CD14-positive monocyte (primary cell): ENCODE results near the gene ACSM3. TPM values are rescaled to one million over a fixed set of nuclear protein-coding genes. Genes with fewer than 3 reads are reported as not detected.

Source experiments
- DNase-seq, 3 donors: peaks; one replicate each; pipeline ENCODE4 v3.0.0-alpha.2; 2011 to 2022
- H2AFZ ChIP-seq: 2 replicates; pipeline ENCODE4 v1.6.0; 2012; ENCODE audit warnings: mild to moderate bottlenecking, low read depth, low read length, inconsistent platforms; ENCODE audit not compliant: insufficient read depth, poor library complexity, severe bottlenecking
- H3K27ac ChIP-seq, 2 donors: 1 replicate in 1 of 2; 2 replicates in 1 of 2; pipeline ENCODE4 v1.5.1; 2012 to 2013; ENCODE audit warnings: low read length in 2 of 2, control low read depth in 1 of 2, inconsistent platforms in 1 of 2, low read depth in 1 of 2, mild to moderate bottlenecking in 1 of 2
- H3K27me3 ChIP-seq, 2 donors: one replicate each; pipeline versions ENCODE4 v1.6.0 to v1.6.1; 2011 to 2013; ENCODE audit warnings: low read length in 2 of 2; ENCODE audit not compliant: control insufficient read depth in 2 of 2, insufficient read depth in 2 of 2
- H3K36me3 ChIP-seq, 2 donors: replicated peaks in 1 of 2; 1 replicate in 1 of 2; 2 replicates in 1 of 2; pipeline versions ENCODE4 v1.5.1 to v1.6.1; 2012 to 2013; ENCODE audit warnings: low read length in 2 of 2, control low read depth in 1 of 2, inconsistent platforms in 1 of 2, mild to moderate bottlenecking in 1 of 2; ENCODE audit not compliant: insufficient read depth in 2 of 2, control insufficient read depth in 1 of 2
- H3K4me1 ChIP-seq, 2 donors: 1 replicate in 1 of 2; 2 replicates in 1 of 2; pipeline versions ENCODE4 v1.5.1 to v1.6.1; 2012 to 2013; ENCODE audit warnings: low read length in 2 of 2, control low read depth in 1 of 2, inconsistent platforms in 1 of 2, mild to moderate bottlenecking in 1 of 2, moderate library complexity in 1 of 2; ENCODE audit not compliant: insufficient read depth in 2 of 2, control insufficient read depth in 1 of 2
- H3K4me2 ChIP-seq: replicated peaks from 2 replicates; pipeline ENCODE3; 2012; ENCODE audit warnings: low read length, moderate library complexity, mild to moderate bottlenecking; ENCODE audit not compliant: poor library complexity, severe bottlenecking; ENCODE audit errors: extremely low read depth
- H3K4me3 ChIP-seq, 3 experiments: fragments of 200-600 bp in 1 of 3; sonication (generic) in 1 of 3; replicated peaks in 1 of 3; 1 replicate in 2 of 3; 2 replicates in 1 of 3; pipeline ENCODE4 v1.5.1; 2011 to 2013; ENCODE audit warnings: low read length in 3 of 3, mild to moderate bottlenecking in 3 of 3, control low read depth in 2 of 3, low read depth in 2 of 3, inconsistent platforms in 1 of 3, moderate library complexity in 1 of 3
- H3K79me2 ChIP-seq: 2 replicates; pipeline ENCODE4 v1.6.0; 2012; ENCODE audit warnings: mild to moderate bottlenecking, control low read depth, inconsistent platforms, low read length, moderate library complexity; ENCODE audit not compliant: insufficient read depth
- H3K9ac ChIP-seq: 2 replicates; pipeline ENCODE4 v1.6.0; 2017; ENCODE audit warnings: low read length, mild to moderate bottlenecking; ENCODE audit not compliant: insufficient read depth, poor library complexity, severe bottlenecking
- H3K9me3 ChIP-seq, 2 donors: replicated peaks in 1 of 2; 1 replicate in 1 of 2; 2 replicates in 1 of 2; pipeline versions ENCODE4 v1.5.1 to v1.6.1; 2012 to 2013; ENCODE audit warnings: low read length in 2 of 2, control low read depth in 1 of 2; ENCODE audit not compliant: control insufficient read depth in 1 of 2, insufficient read depth in 1 of 2
- H4K20me1 ChIP-seq: 2 replicates; pipeline ENCODE4 v1.6.0; 2012; ENCODE audit warnings: mild to moderate bottlenecking, low read length, control low read depth, moderate library complexity; ENCODE audit not compliant: insufficient read depth
- H3K27ac Mint-ChIP-seq, 7 donors: one replicate each; pipeline ENCODE4 v1.8.0; 2020; ENCODE audit warnings: mild to moderate bottlenecking in 7 of 7, mixed read lengths in 7 of 7, moderate library complexity in 6 of 7, inconsistent platforms in 2 of 7
- H3K27me3 Mint-ChIP-seq, 3 donors: one replicate each; pipeline ENCODE4 v1.8.0; 2021 to 2022; ENCODE audit warnings: low read depth in 3 of 3, mild to moderate bottlenecking in 3 of 3, mixed read lengths in 3 of 3, moderate library complexity in 3 of 3, inconsistent platforms in 1 of 3
- H3K36me3 Mint-ChIP-seq, 2 donors: one replicate each; pipeline ENCODE4 v1.8.0; 2020; ENCODE audit warnings: mixed read lengths in 2 of 2, inconsistent platforms in 1 of 2, mild to moderate bottlenecking in 1 of 2
- H3K4me1 Mint-ChIP-seq: one replicate; pipeline ENCODE4 v1.8.0; 2020; ENCODE audit warnings: mild to moderate bottlenecking, mixed read lengths
- H3K4me3 Mint-ChIP-seq, 2 donors: one replicate each; pipeline ENCODE4 v1.8.0; 2020; ENCODE audit warnings: mild to moderate bottlenecking in 2 of 2, mixed read lengths in 2 of 2, moderate library complexity in 1 of 2
- H3K9me3 Mint-ChIP-seq, 7 donors: one replicate each; pipeline ENCODE4 v1.8.0; 2020 to 2022; ENCODE audit warnings: mixed read lengths in 7 of 7, mild to moderate bottlenecking in 6 of 7, moderate library complexity in 6 of 7, inconsistent platforms in 2 of 7
- CTCF ChIP-seq: fragments of 200-600 bp; IDR thresholded peaks from one replicate; pipeline ENCODE4 v1.8.0; 2022; ENCODE audit warnings: antibody characterized with exemption, mild to moderate bottlenecking
- WGBS: methylation state at CpG from one replicate; pipeline ENCODE4 v1.1.5; 2013; ENCODE audit warnings: missing lambda C conversion rate; ENCODE audit not compliant: insufficient coverage; 5-methylcytosine and 5-hydroxymethylcytosine counted together
- intact Hi-C, 2 donors: fragments of 100-400 bp; cut with micrococcal nuclease; formaldehyde crosslinking; loops; one replicate each; pipeline versions ENCODE4 v1.15.0 to v1.15.1; 2023
- polyA plus RNA-seq, 3 donors: library from polyadenylated mRNA; depleted of rRNA in 1 of 3; unstranded in 2 of 3; stranded (reverse) in 1 of 3; fragments of 300-500 nt in 2 of 3; fragments of >200 nt in 1 of 3; fragmentation: Illumina TruSeq in 2 of 3; gene quantifications; 1 replicate in 2 of 3; 2 replicates in 1 of 3; pipeline ENCODE4 v1.2.3, GENCODE V29; 2012 to 2021

Gene ACSM3
- polyA plus RNA-seq, 3 donors, result 1.6 to 5.1 (median 1.9) TPM

- peaks cover 32 to 35% of the 10 kb centered on the region in 2 donors for H3K36me3 Mint-ChIP-seq
- no peaks in the 10 kb centered on the region for H3K9me3 Mint-ChIP-seq
- no peak overlapping the region for H3K27ac Mint-ChIP-seq
- Histone ChIP-seq H3K4me3 (no peak overlapping the region), H4K20me1 (no peaks in the 10 kb centered on the region), H3K4me1 (no peaks in the 10 kb centered on the region), H3K9ac (no peak overlapping the region), H3K9me3 (no peaks in the 10 kb centered on the region), H3K27ac (no peak overlapping the region), H3K27me3 (no peaks in the 10 kb centered on the region), H3K4me2 (no peak overlapping the region), H3K36me3 (peaks cover 42 to 74% of the 10 kb centered on the region in 2 donors), H3K79me2 (peaks cover 2% of the 10 kb centered on the region), H2AFZ (no peak overlapping the region)
- no peak for TF ChIP-seq CTCF
- 14% methylated on average over 1 of the region's 2 CpGs for WGBS
- no peak overlapping the region for H3K4me3 Mint-ChIP-seq
- no peaks in the 10 kb centered on the region for H3K27me3 Mint-ChIP-seq
- intact Hi-C loops, result no loop called here
- no peaks in the 10 kb centered on the region for H3K4me1 Mint-ChIP-seq
- no peak for DNase-seq
These were observed 34.5 kb downstream of the ACSM3 start for GRCh38 chr16:20798364-20798763.

DNA sequence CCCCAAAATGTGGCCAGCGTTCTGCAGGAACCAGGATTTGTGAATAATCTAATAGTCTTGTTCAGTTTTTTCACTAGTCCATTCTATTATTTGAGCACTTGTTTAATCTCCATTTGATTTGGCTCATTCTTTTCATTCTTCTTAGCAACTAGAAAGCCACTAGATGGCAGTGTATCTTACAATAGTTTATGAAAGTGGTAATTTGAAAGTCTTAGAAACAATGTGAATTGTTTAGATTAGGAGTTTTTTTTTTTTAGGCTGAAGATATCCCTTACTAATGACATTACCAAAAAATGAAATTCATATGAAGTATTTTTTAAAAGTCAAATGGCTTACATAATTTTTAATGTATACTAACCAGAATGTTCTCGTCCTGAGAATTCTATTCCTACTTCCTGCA is 35.8 kb downstream of the ACSM3 start:
- Histone ChIP-seq H3K4me1 (no peaks in the 10 kb centered on the region), H3K4me2 (no peak overlapping the region), H2AFZ (no peak overlapping the region), H3K36me3 (peaks cover 42 to 73% of the 10 kb centered on the region in 2 donors), H3K27ac (no peak overlapping the region), H3K4me3 (no peak overlapping the region), H4K20me1 (no peaks in the 10 kb centered on the region), H3K9ac (no peak overlapping the region), H3K27me3 (no peaks in the 10 kb centered on the region), H3K79me2 (peaks cover 9% of the 10 kb centered on the region), H3K9me3 (no peaks in the 10 kb centered on the region)
- no CpG with 5 or more reads among the region's 2 CpGs for WGBS
- peak; percentile 46 for TF ChIP-seq CTCF
- no peaks in the 10 kb centered on the region for H3K4me1 Mint-ChIP-seq
- H3K27ac Mint-ChIP-seq, result no peak overlapping the region
- no peak overlapping the region for H3K4me3 Mint-ChIP-seq
- H3K9me3 Mint-ChIP-seq, result no peaks in the 10 kb centered on the region
- intact Hi-C loops, result no loop called here
- DNase-seq, result peak in 1 of 3 donors; percentile 34
- H3K27me3 Mint-ChIP-seq, result no peaks in the 10 kb centered on the region
- peaks cover 34 to 38% of the 10 kb centered on the region in 2 donors for H3K36me3 Mint-ChIP-seq
